NT2/D1 (cell line): ENCODE measurements around the gene DIAPH2.

Experiments used
- SUZ12 ChIP-seq: IDR thresholded peaks from 2 replicates; pipeline ENCODE4 v1.6.1; 2011; ENCODE audit not compliant: insufficient read length, insufficient read depth; ENCODE audit errors: extremely low read depth
- ZNF274 ChIP-seq: IDR thresholded peaks from 2 replicates; pipeline ENCODE4 v1.6.1; 2011; ENCODE audit warnings: mild to moderate bottlenecking, low read depth, low read length

DNA sequence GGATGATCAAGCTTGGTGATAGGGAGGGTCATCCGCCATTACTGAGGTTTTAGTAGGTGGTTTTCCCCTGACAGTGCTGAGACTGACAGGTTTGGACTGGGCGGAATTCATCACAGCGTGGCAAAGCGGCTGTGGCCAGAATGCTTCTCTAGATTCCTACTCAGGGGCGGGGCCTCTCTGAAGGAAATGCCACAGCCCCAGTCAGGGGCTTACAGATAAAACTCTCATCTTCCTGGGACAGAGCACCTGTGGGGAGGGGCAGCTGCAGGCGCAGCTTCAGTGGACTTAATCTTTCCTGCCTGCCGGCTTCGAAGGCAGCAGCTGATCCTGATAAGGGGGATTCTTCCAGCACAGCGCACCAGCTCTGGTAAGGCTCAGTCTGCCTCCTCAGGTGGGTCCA lies 515.8 kb downstream of the DIAPH2 start:
- TF ChIP-seq SUZ12 (no peak), ZNF274 (no peak)
